Transverse colon (tissue), 4 donors: ENCODE data around the gene SIRT5. TPM values are rescaled to one million over a fixed set of nuclear protein-coding genes. Genes with fewer than 3 reads are reported as not detected.

Experiments used
- DNase-seq: peaks from one replicate; pipeline ENCODE4 v3.0.0-alpha.2; 2019
- H3K27ac ChIP-seq, 4 donors: fragments of 200-600 bp; sonication (generic); 2 replicates each; pipeline ENCODE4 v1.5.1; 2016 to 2018; ENCODE audit warnings: inconsistent platforms in 4 of 4
- H3K27me3 ChIP-seq: fragments of 200-600 bp; sonication (generic); 2 replicates; pipeline ENCODE4 v1.5.1; 2017; ENCODE audit warnings: inconsistent platforms
- H3K36me3 ChIP-seq, 4 donors: fragments of 200-600 bp; sonication (generic); 2 replicates each; pipeline ENCODE4 v1.5.1; 2017 to 2019; ENCODE audit warnings: inconsistent platforms in 4 of 4
- H3K4me1 ChIP-seq, 4 donors: fragments of 200-600 bp; sonication (generic); 2 replicates each; pipeline ENCODE4 v1.5.1; 2017 to 2020; ENCODE audit warnings: inconsistent platforms in 4 of 4
- H3K4me3 ChIP-seq, 4 donors: fragments of 200-600 bp; sonication (generic); 1 replicate in 1 of 4; 2 replicates in 3 of 4; pipeline versions ENCODE4 v1.5.1 to v1.6.1; 2017 to 2019; ENCODE audit warnings: inconsistent platforms in 4 of 4
- H3K9me3 ChIP-seq, 2 donors: fragments of 200-600 bp; sonication (generic); 2 replicates each; pipeline ENCODE4 v1.5.1; 2017 to 2019; ENCODE audit warnings: inconsistent platforms in 2 of 2
- CTCF ChIP-seq, 5 experiments: fragments of 200-600 bp in 3 of 5; fragments of 450-650 bp in 2 of 5; sonication (generic) in 3 of 5; IDR thresholded peaks; 1 replicate in 2 of 5; 2 replicates in 3 of 5; pipeline ENCODE4 v1.5.1; 2016 to 2017; ENCODE audit warnings: antibody characterized with exemption in 5 of 5, inconsistent platforms in 3 of 5, mild to moderate bottlenecking in 2 of 5, moderate library complexity in 1 of 5
- EP300 ChIP-seq: sonication (generic); formaldehyde crosslinking; IDR thresholded peaks from one replicate; pipeline ENCODE4 v1.6.1; 2017; ENCODE audit warnings: antibody characterized with exemption, low read depth
- POLR2A ChIP-seq: fragments of 450-650 bp; IDR thresholded peaks from one replicate; pipeline ENCODE4 v1.6.1; 2016; ENCODE audit warnings: antibody characterized with exemption, mild to moderate bottlenecking, moderate library complexity
- POLR2AphosphoS5 ChIP-seq, 3 donors: sonication (generic); formaldehyde crosslinking; IDR thresholded peaks; one replicate each; pipeline ENCODE4 v1.6.1; 2016; ENCODE audit warnings: antibody characterized with exemption in 3 of 3
- WGBS, 2 donors: methylation state at CpG; one replicate each; pipeline ENCODE4 v1.1.5; 2018; ENCODE audit warnings: low coverage in 1 of 2; 5-methylcytosine and 5-hydroxymethylcytosine counted together
- in situ Hi-C, 4 donors: fragments of 200-750 bp; cut with MboI; loops; one replicate each; pipeline versions ENCODE4 v1.15.0 to v1.15.1; 2017; ENCODE audit warnings: low sequenced_read_pairs in 3 of 4, low pct_ligation_motif_present in 1 of 4, low pct_unique_long_range_greater_than_20kb in 1 of 4
- intact Hi-C: fragments of 100-400 bp; cut with DNase I; formaldehyde crosslinking; loops from one replicate; pipeline ENCODE4 v1.15.1; 2023; ENCODE audit warnings: low total_unique reads
- total RNA-seq, 4 donors: library from RNA; depleted of rRNA; stranded (reverse); fragments of >200 nt; gene quantifications; one replicate each; pipeline ENCODE4 v1.1.0, GENCODE V29; 2016

The SIRT5 gene
- total RNA-seq, 4 donors from 2014 or later, result 10.1 to 21.0 (median 13.9) TPM

DNA sequence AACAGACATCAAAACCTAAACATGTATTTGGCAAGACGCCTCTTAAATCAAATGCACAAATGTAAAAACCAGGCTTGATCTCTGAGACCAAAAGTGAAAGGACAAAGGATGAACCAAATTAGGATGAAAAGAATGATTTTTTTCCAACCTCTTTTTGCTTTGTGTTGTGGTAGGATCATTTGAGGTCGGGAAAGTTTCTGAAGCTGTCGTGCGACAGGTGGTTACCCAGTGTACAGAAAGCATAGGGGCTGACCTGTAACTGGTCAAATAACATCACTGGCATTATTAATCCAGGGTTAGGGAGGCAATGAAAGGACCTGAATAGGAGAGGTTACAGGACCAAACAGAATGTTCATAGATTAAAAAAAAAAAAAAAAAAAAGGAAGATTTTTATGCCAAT lies 22.7 kb downstream of the SIRT5 start:
- peaks cover 0 to 44% (median 15%) of the 10 kb centered on the region in 4 donors for H3K36me3 ChIP-seq
- no peaks in the 10 kb centered on the region for H3K27me3 ChIP-seq
- no peak overlapping the region for H3K4me3 ChIP-seq
- in situ Hi-C loops (loop anchor here in 1 of 4 donors (25.0 kb wide), 1 partner anchor 410 kb away; no protein-coding TSS in a partner anchor), intact Hi-C loops (no loop called here)
- no peak for TF ChIP-seq CTCF (IDR thresholded peaks at IDR 0.05)
- TF ChIP-seq POLR2A, result no peak
- TF ChIP-seq EP300, result no peak
- TF ChIP-seq POLR2AphosphoS5 (IDR thresholded peaks at IDR 0.05), result no peak
- 94 to 96% methylated on average over 4 of the region's 4 CpGs for whole genome bisulfite sequencing, 2 donors
- H3K4me1 ChIP-seq, result no peaks in the 10 kb centered on the region
- no peak for DNase-seq
- no peaks in the 10 kb centered on the region for H3K9me3 ChIP-seq
- H3K27ac ChIP-seq, result no peak overlapping the region

DNA sequence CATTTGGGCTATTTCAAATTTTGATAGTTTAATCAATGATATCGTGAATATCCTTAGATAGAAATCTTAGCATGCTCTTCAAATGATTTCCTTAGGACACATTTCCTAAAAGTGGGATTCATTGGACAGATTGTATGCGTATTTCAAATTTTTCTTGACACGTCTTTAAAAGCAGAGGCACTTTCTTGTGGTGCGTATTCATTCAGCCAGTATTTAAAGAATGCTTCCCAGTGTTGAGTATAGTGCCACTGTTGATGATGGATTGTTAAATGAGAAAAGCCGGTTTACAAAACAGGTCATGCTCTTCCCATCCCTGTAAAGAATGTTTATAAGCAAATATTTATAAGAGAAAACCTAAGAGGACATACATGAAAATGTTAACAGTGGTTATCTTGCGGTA lies 25.6 kb downstream of the SIRT5 start:
- intact Hi-C loops, result no loop called here
- no peak for TF ChIP-seq CTCF (IDR thresholded peaks at IDR 0.05)
- no peak for TF ChIP-seq POLR2A
- TF ChIP-seq EP300, result no peak
- TF ChIP-seq POLR2AphosphoS5 (IDR thresholded peaks at IDR 0.05), result no peak
- Histone ChIP-seq H3K4me3 (no peak overlapping the region), H3K9me3 (no peaks in the 10 kb centered on the region), H3K36me3 (peaks cover 0 to 45% (median 17%) of the 10 kb centered on the region in 4 donors), H3K27ac (no peak overlapping the region), H3K4me1 (no peaks in the 10 kb centered on the region), H3K27me3 (no peaks in the 10 kb centered on the region)
- in situ Hi-C loops, result no loop called here
- DNase-seq, result no peak
- WGBS, 2 donors, result 93 to 97% methylated on average over 6 of the region's 6 CpGs

DNA sequence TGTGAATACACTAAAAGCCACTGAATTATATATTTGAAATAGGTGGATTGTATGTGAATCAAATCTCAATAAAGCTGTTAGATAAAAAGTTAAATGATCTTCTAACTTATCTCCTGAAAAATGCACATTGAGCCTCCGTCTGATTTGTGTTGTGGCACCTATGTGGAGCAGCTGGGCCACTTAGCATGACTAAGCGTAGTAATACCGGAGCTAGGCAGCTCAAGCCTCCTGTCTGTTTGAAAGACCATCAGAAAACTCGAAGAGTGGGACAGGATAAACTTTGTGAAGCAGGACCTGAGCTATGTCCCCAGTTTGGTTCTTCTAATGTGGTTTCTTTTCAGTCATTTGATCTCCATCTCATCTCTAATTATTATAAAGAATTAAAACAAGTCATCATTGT lies 29.7 kb downstream of the SIRT5 start:
- Histone ChIP-seq H3K27me3 (no peaks in the 10 kb centered on the region), H3K4me1 (no peaks in the 10 kb centered on the region), H3K27ac (no peak overlapping the region), H3K4me3 (no peak overlapping the region), H3K9me3 (no peaks in the 10 kb centered on the region), H3K36me3 (peaks cover 0 to 23% (median 10%) of the 10 kb centered on the region in 4 donors)
- WGBS, 2 donors, result 88% methylated on average over 4 of the region's 4 CpGs
- TF ChIP-seq CTCF (IDR thresholded peaks at IDR 0.05), result no peak
- TF ChIP-seq POLR2AphosphoS5 (IDR thresholded peaks at IDR 0.05), result no peak
- DNase-seq, result no peak
- intact Hi-C loops (no loop called here), in situ Hi-C loops (no loop called here)

- TF ChIP-seq CTCF (IDR thresholded peaks at IDR 0.05), result no peak
- no peak for TF ChIP-seq POLR2AphosphoS5 (IDR thresholded peaks at IDR 0.05)
- no peak for TF ChIP-seq EP300
- no peak for TF ChIP-seq POLR2A
- no peak for DNase-seq
- Histone ChIP-seq H3K36me3 (peaks cover 0 to 23% (median 9%) of the 10 kb centered on the region in 4 donors), H3K27ac (no peak overlapping the region), H3K27me3 (no peaks in the 10 kb centered on the region), H3K9me3 (no peaks in the 10 kb centered on the region), H3K4me1 (no peaks in the 10 kb centered on the region), H3K4me3 (no peak overlapping the region)
- 68 to 86% methylated on average over 1 to 2 of the region's 2 CpGs for WGBS, 2 donors
- intact Hi-C loops (no loop called here), in situ Hi-C loops (no loop called here)
Measured at GRCh38 chr6:13604546-13605416, 30.4 kb downstream of the SIRT5 start.
